ENCODE data around the gene MBL2. TPM values are rescaled to one million over a fixed set of nuclear protein-coding genes. Genes with fewer than 3 reads are reported as not detected.

Gene MBL2
- polyA plus RNA-seq, 1 of the 3 experiments (the other 2 are of a cell fraction): not detected

DNA sequence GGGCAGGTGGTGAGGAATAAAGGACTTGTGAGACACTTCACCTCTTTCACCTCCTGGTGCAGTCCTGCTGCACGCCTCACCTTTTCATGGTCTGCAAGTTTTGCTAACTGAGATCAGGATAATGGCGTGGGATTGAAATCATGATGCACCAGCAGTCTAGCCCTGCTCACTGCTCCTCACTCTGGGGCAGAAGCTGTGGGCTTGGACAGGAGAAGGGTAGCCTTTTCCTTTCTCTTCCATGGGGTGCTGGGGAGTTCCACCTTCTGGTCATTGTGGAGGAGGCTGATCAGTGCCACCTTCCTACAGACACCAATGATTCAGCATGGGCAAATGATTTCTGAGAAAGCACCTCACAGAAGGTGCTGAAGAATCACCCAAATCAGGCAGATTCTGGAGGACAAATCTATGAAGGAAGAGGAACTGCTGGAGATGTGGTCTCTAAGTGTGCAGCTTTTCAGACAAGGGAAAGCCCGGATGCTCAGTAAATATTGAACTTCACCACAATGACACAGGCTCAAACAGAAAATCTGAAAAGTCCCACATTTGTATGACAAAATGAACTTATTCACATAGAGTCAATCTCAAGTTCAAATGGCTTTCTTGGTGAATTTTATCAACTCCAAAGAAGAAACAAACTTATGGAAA, 19.7 kb downstream of the MBL2 start:
- Histone ChIP-seq H3K4me2 (no peak overlapping the region), H3F3A (replicated peaks; ENCODE audit: insufficient read depth) (no peaks in the 10 kb centered on the region), H4K20me1 (ENCODE audit: insufficient read depth) (no peaks in the 10 kb centered on the region), H3K9me3 (no peaks in the 10 kb centered on the region), H3K27me3 (ENCODE audit: insufficient read depth) (no peaks in the 10 kb centered on the region), H3K9ac (no peak overlapping the region), H3K4me3 (ENCODE audit: low read depth in 2 of 2, low read length in 1 of 2) (no peak overlapping the region), H3K4me1 (ENCODE audit: control insufficient read depth in 1 of 2, insufficient read depth in 2 of 2, low read depth in 1 of 2, low read length in 1 of 2) (no peaks in the 10 kb centered on the region), H3K9me2 (no peaks in the 10 kb centered on the region), H3K36me3 (replicated peaks in 1 of 2; ENCODE audit: control insufficient read depth in 1 of 2, insufficient read depth in 2 of 2, low read length in 1 of 2) (no peaks in the 10 kb centered on the region), H2AFZ (ENCODE audit: low read depth) (no peak overlapping the region), H3K27ac (ENCODE audit: low read depth in 2 of 2, low read length in 1 of 2) (no peak overlapping the region), H3K79me2 (ENCODE audit: insufficient read depth) (no peaks in the 10 kb centered on the region)
- 49% methylated on average over 3 of the region's 3 CpGs for WGBS (ENCODE audit: low lambda C conversion rate)
- ChIA-PET POLR2A (no interaction called here), CTCF (interaction anchor here (2.2 kb wide), 1 partner anchor 11 kb away, joined by 8 read pairs; no protein-coding TSS in a partner anchor)
- DNase-seq: no peak
- TF ChIP-seq FOXM1 (IDR thresholded peaks at IDR 0.05; ENCODE audit: low read depth) (no peak), NFIC (IDR thresholded peaks at IDR 0.05; ENCODE audit: borderline replicate concordance) (no peak), RXRA (IDR thresholded peaks at IDR 0.05; ENCODE audit: borderline replicate concordance, low read depth) (no peak), MEF2A (IDR thresholded peaks at IDR 0.05; ENCODE audit: borderline replicate concordance, low read depth) (no peak), FOXJ3 (CRISPR knock-in tag; IDR thresholded peaks at IDR 0.05) (no peak), CHD2 (IDR thresholded peaks at IDR 0.05; ENCODE audit: low read length, partially characterized antibody) (no peak), YY1 (IDR thresholded peaks at IDR 0.05; ENCODE audit: low read depth) (no peak), FOSL2 (IDR thresholded peaks at IDR 0.05; ENCODE audit: borderline replicate concordance, low read depth) (no peak)
- TF ChIP-seq, protein P1, sequence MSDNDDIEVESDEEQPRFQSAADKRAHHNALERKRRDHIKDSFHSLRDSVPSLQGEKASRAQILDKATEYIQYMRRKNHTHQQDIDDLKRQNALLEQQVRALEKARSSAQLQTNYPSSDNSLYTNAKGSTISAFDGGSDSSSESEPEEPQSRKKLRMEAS (IDR thresholded peaks at IDR 0.05; ENCODE audit: low read depth): no peak
- TF ChIP-seq, protein P2, sequence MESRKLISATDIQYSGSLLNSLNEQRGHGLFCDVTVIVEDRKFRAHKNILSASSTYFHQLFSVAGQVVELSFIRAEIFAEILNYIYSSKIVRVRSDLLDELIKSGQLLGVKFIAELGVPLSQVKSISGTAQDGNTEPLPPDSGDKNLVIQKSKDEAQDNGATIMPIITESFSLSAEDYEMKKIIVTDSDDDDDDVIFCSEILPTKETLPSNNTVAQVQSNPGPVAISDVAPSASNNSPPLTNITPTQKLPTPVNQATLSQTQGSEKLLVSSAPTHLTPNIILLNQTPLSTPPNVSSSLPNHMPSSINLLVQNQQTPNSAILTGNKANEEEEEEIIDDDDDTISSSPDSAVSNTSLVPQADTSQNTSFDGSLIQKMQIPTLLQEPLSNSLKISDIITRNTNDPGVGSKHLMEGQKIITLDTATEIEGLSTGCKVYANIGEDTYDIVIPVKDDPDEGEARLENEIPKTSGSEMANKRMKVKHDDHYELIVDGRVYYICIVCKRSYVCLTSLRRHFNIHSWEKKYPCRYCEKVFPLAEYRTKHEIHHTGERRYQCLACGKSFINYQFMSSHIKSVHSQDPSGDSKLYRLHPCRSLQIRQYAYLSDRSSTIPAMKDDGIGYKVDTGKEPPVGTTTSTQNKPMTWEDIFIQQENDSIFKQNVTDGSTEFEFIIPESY (IDR thresholded peaks at IDR 0.05; ENCODE audit: borderline replicate concordance, low read depth): no peak

DNA sequence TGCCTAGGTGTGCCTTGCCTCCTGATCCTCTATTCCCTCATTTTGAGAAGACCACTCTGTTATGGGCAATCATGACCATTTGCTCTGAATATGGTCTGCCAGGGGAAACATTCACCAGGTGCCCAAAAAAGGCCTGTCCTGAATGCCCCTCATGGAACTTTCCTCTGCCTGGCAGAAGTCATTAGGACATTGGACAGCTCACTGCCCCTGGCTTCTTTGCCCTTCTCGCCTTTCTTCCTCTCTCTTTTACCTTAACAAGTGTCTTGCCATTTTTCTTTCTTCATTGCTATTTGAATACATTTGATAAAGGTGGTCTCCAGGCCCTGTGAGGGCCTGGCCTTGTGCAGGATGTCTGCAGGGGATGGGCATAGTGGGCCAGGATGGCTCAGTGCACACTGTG, 20.3 kb downstream of the MBL2 start:
- no peaks in the 10 kb centered on the region for H3K79me2 ChIP-seq (ENCODE audit: insufficient read depth)
- TF ChIP-seq, protein P2 (IDR thresholded peaks at IDR 0.05; ENCODE audit: borderline replicate concordance, low read depth): no peak
- no peak for TF ChIP-seq RCOR1 (IDR thresholded peaks at IDR 0.05; ENCODE audit: low read length)
- TF ChIP-seq EZH2phosphoT487 (IDR thresholded peaks at IDR 0.05; ENCODE audit: borderline replicate concordance, low read depth): no peak
- TF ChIP-seq POLR2AphosphoS5 (IDR thresholded peaks at IDR 0.05; ENCODE audit: low read depth, low read length): no peak
- TF ChIP-seq SMC3 (IDR thresholded peaks at IDR 0.05; ENCODE audit: low read depth, low read length): no peak
- TF ChIP-seq, protein P3, sequence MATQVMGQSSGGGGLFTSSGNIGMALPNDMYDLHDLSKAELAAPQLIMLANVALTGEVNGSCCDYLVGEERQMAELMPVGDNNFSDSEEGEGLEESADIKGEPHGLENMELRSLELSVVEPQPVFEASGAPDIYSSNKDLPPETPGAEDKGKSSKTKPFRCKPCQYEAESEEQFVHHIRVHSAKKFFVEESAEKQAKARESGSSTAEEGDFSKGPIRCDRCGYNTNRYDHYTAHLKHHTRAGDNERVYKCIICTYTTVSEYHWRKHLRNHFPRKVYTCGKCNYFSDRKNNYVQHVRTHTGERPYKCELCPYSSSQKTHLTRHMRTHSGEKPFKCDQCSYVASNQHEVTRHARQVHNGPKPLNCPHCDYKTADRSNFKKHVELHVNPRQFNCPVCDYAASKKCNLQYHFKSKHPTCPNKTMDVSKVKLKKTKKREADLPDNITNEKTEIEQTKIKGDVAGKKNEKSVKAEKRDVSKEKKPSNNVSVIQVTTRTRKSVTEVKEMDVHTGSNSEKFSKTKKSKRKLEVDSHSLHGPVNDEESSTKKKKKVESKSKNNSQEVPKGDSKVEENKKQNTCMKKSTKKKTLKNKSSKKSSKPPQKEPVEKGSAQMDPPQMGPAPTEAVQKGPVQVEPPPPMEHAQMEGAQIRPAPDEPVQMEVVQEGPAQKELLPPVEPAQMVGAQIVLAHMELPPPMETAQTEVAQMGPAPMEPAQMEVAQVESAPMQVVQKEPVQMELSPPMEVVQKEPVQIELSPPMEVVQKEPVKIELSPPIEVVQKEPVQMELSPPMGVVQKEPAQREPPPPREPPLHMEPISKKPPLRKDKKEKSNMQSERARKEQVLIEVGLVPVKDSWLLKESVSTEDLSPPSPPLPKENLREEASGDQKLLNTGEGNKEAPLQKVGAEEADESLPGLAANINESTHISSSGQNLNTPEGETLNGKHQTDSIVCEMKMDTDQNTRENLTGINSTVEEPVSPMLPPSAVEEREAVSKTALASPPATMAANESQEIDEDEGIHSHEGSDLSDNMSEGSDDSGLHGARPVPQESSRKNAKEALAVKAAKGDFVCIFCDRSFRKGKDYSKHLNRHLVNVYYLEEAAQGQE (IDR thresholded peaks at IDR 0.05; ENCODE audit: low read depth, low read length): peak; percentile 45; the same call in 1 of the 2 replicates
- DNase-seq: no peak

More for the DNA sequence above, 20.3 kb downstream of the MBL2 start:
- H4K20me1 ChIP-seq (ENCODE audit: insufficient read depth): no peaks in the 10 kb centered on the region
- H3K27ac ChIP-seq (ENCODE audit: low read depth in 2 of 2, low read length in 1 of 2): no peak overlapping the region
- no peak overlapping the region for H3K4me2 ChIP-seq
- no peaks in the 10 kb centered on the region for H3K36me3 ChIP-seq (replicated peaks in 1 of 2; ENCODE audit: control insufficient read depth in 1 of 2, insufficient read depth in 2 of 2, low read length in 1 of 2)
- H3K9ac ChIP-seq: no peak overlapping the region
- H3F3A ChIP-seq (replicated peaks; ENCODE audit: insufficient read depth): no peaks in the 10 kb centered on the region
- CTCF ChIA-PET: no interaction called here
- WGBS (ENCODE audit: low lambda C conversion rate): 41% methylated on average over 1 of the region's 1 CpG
- POLR2A ChIA-PET: no interaction called here
- no peaks in the 10 kb centered on the region for H3K27me3 ChIP-seq (ENCODE audit: insufficient read depth)
- H3K9me3 ChIP-seq: no peaks in the 10 kb centered on the region
- no peaks in the 10 kb centered on the region for H3K9me2 ChIP-seq
- no peak overlapping the region for H2AFZ ChIP-seq (ENCODE audit: low read depth)
- no peak overlapping the region for H3K4me3 ChIP-seq (ENCODE audit: low read depth in 2 of 2, low read length in 1 of 2)
- H3K4me1 ChIP-seq (ENCODE audit: control insufficient read depth in 1 of 2, insufficient read depth in 2 of 2, low read depth in 1 of 2, low read length in 1 of 2): no peaks in the 10 kb centered on the region

All from SK-N-SH (cell line).